A549 (cell line): Measurements from ENCODE around the gene TMPRSS5. TPM values are rescaled to one million over a fixed set of nuclear protein-coding genes. Genes with fewer than 3 reads are reported as not detected.
"Not testable (repeated sequence)": the region's sequence is repeated elsewhere in the genome, so short reads cannot be mapped to it uniquely, and the experiment has no call there.

ENCODE experiments used
- ATAC-seq, 2 experiments: fragments of 200-7000 bp in 1 of 2; fragments of >200 bp in 1 of 2; cut with Nextera tagmentation in 1 of 2; cut with Tn5 transposase in 1 of 2; 3 replicates each; pipeline versions ENCODE4 v1.8.0 to v1.9.1; 2018 to 2020; ENCODE audit warnings: mild to moderate bottlenecking in 1 of 2, moderate library complexity in 1 of 2
- CTCF ChIA-PET: fragments of 300-600 bp; sonication (Branson Sonifier 250); formaldehyde crosslinking; extraction: SDS; loops from one replicate; lab custom pipeline; 2021; ENCODE audit warnings: antibody characterized with exemption, inconsistent platforms; lab: Yijun Ruan, JAX
- POLR2A ChIA-PET: fragments of 350-600 bp; formaldehyde crosslinking; extraction: SDS; loops from one replicate; lab custom pipeline; 2021; ENCODE audit warnings: antibody characterized with exemption, inconsistent platforms; lab: Yijun Ruan, JAX
- DNase-seq, 2 experiments: peaks; one replicate each; pipeline versions ENCODE4 v3.0.0 to v3.0.0-alpha.2; 2011 to 2016; ENCODE audit warnings: low read depth in 1 of 2, low spot score in 1 of 2
- FAIRE-seq: peaks from 2 replicates; lab custom pipeline; 2011; peaks lifted over from hg19 to GRCh38; lab: Jason Lieb, UNC
- H3K27ac ChIP-seq, 2 experiments: fragments of >200 bp; sonication (Bioruptor Twin); formaldehyde crosslinking; 3 replicates each; pipeline ENCODE4 v1.5.1; 2016 to 2017
- H3K4me1 ChIP-seq: fragments of >200 bp; sonication (Bioruptor Twin); formaldehyde crosslinking; 3 replicates; pipeline ENCODE4 v1.6.1; 2016
- H3K4me2 ChIP-seq: fragments of >200 bp; sonication (Bioruptor Twin); formaldehyde crosslinking; 3 replicates; pipeline ENCODE4 v1.6.1; 2016
- H3K4me3 ChIP-seq: fragments of >200 bp; sonication (Bioruptor Twin); formaldehyde crosslinking; 3 replicates; pipeline ENCODE4 v1.5.1; 2016
- H3K9me3 ChIP-seq: fragments of >200 bp; sonication (Bioruptor Twin); formaldehyde crosslinking; 3 replicates; pipeline ENCODE4 v1.6.1; 2016
- CBX2 ChIP-seq: fragments of 200-600 bp; sonication (generic); IDR thresholded peaks from 2 replicates; pipeline ENCODE4 v1.6.1; 2016; ENCODE audit warnings: low read depth, mild to moderate bottlenecking, borderline replicate concordance
- CHD4 ChIP-seq: fragments of 200-600 bp; sonication (generic); IDR thresholded peaks from 2 replicates; pipeline ENCODE4 v1.6.1; 2016; ENCODE audit warnings: antibody characterized with exemption, mild to moderate bottlenecking, borderline replicate concordance
- EP300 ChIP-seq, 2 experiments: fragments of >200 bp; sonication (Bioruptor Twin); formaldehyde crosslinking; IDR thresholded peaks; 2 replicates in 1 of 2; 3 replicates in 1 of 2; pipeline ENCODE4 v1.6.1; 2016 to 2017
- ESRRA ChIP-seq: fragments of 150-350 bp; IDR thresholded peaks from 2 replicates; pipeline ENCODE4 v1.6.1; 2014; ENCODE audit warnings: mild to moderate bottlenecking, low read length, borderline replicate concordance
- GATA3 ChIP-seq: IDR thresholded peaks from 2 replicates; pipeline ENCODE4 v1.6.1; 2012; ENCODE audit warnings: borderline replicate concordance
- HEYL ChIP-seq: fragments of 250-450 bp; sonication (Bioruptor Pico); IDR thresholded peaks from 2 replicates; pipeline ENCODE4 v1.8.0; 2021; ENCODE audit warnings: mild to moderate bottlenecking, moderate library complexity
- HOXB13 ChIP-seq: fragments of 250-450 bp; sonication (Bioruptor Pico); IDR thresholded peaks from 2 replicates; pipeline ENCODE4 v1.5.0; 2020; ENCODE audit warnings: low read depth, mild to moderate bottlenecking, moderate library complexity
- HOXB5 ChIP-seq: fragments of 250-450 bp; sonication (Bioruptor Pico); IDR thresholded peaks from 2 replicates; pipeline ENCODE4 v1.5.0; 2020; ENCODE audit warnings: mild to moderate bottlenecking, moderate library complexity
- MAFK ChIP-seq: fragments of 450-650 bp; IDR thresholded peaks from 2 replicates; pipeline ENCODE4 v1.6.1; 2014; ENCODE audit not compliant: partially characterized antibody
- NPAS2 ChIP-seq: fragments of 250-450 bp; sonication (Bioruptor Pico); IDR thresholded peaks from 2 replicates; pipeline ENCODE4 v1.8.0; 2022; ENCODE audit warnings: mild to moderate bottlenecking, moderate library complexity, borderline replicate concordance
- POLR2AphosphoS2 ChIP-seq: conservative IDR thresholded peaks from 2 replicates; pipeline ENCODE4 v1.6.1; 2012; ENCODE audit warnings: low read length, improper control_type of control experiment, inconsistent platforms
- ZFP36 ChIP-seq: fragments of 450-650 bp; IDR thresholded peaks from 2 replicates; pipeline ENCODE4 v1.6.1; 2014; ENCODE audit warnings: borderline replicate concordance; ENCODE audit not compliant: partially characterized antibody
- ZSCAN20 ChIP-seq: fragments of 250-450 bp; sonication (Bioruptor Pico); IDR thresholded peaks from 2 replicates; pipeline ENCODE4 v1.8.0; 2022; ENCODE audit warnings: mild to moderate bottlenecking, moderate library complexity
- WGBS: methylation state at CpG from one replicate; pipeline ENCODE4 v1.1.6; 2017; ENCODE audit errors: missing lambda C conversion rate; 5-methylcytosine and 5-hydroxymethylcytosine counted together
- polyA plus RNA-seq, 4 experiments: library from polyadenylated mRNA; depleted of rRNA in 3 of 4; stranded (reverse); fragments of >200 nt; fragmentation: RNase III in 1 of 4; extraction: RNeasy Plus Mini Kit Qiagen cat#74134 plus additional on column Dnase treatment in 1 of 4; gene quantifications; 2 replicates in 3 of 4; 3 replicates in 1 of 4; pipeline ENCODE4 v1.2.3, GENCODE V29; 2011 to 2017
- TF ChIP-seq, protein P1 (sequence below): IDR thresholded peaks from 2 replicates; pipeline ENCODE4 v1.6.1; 2012
- TF ChIP-seq, protein P2 (sequence below): fragments of >200 bp; sonication (Bioruptor Twin); formaldehyde crosslinking; IDR thresholded peaks from 3 replicates; pipeline ENCODE4 v1.6.1; 2016
- TF ChIP-seq, protein P3 (sequence below): fragments of 150-350 bp; IDR thresholded peaks from 2 replicates; pipeline ENCODE4 v1.6.1; 2014; ENCODE audit warnings: low read depth, mild to moderate bottlenecking, low read length
- TF ChIP-seq, protein P4 (sequence below): fragments of >200 bp; sonication (Bioruptor Twin); formaldehyde crosslinking; IDR thresholded peaks from 3 replicates; pipeline ENCODE4 v1.5.1; 2016

TMPRSS5 gene
- polyA plus RNA-seq, 2 of the 4 experiments (the other 2 are of a cell fraction) = 0.12 TPM

DNA sequence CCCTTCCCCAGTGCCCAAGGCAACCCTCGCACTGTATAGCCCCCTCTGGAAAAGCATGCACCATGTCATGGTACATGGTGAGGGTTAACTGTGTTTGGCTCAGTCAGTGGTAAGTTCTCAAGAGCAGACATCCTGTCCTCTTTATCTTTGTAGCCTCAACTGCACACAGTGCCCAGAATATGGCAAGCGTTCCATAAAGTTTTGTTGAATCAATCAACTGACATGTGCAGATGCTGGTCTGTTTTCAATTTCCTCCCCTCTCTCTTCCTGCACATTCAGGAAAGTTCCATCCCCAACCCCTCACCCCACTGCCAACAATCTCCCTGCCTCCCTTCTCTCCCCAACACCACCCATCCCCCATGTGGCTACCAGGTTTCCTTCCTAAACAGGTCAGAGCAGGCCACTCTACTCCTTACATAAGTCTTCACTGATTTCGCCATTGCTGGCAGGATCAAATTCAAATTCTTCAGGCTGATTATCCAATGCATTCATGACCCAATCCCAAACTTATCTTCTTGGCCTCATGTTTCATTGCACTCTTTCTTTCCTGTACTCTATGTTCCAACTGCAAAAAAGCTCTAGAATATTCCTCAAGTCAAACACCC lies 15.5 kb upstream of the TMPRSS5 start:
- Histone ChIP-seq H3K4me3 (no peak overlapping the region), H3K9me3 (no peaks in the 10 kb centered on the region), H3K27ac (no peak overlapping the region), H3K4me1 (no peaks in the 10 kb centered on the region)
- POLR2A ChIA-PET = no interaction called here
- no peak for FAIRE-seq
- CTCF ChIA-PET = interaction anchor here (0.8 to 1.5 kb wide), 2 partner anchors 9 kb away, joined by 3 to 6 read pairs; no protein-coding TSS in a partner anchor
- no peak for TF ChIP-seq GATA3
- no peak for TF ChIP-seq ZSCAN20
- no peak for TF ChIP-seq NPAS2 (CRISPR knock-in tag)
- no peak for TF ChIP-seq CHD4
- TF ChIP-seq, protein P1, sequence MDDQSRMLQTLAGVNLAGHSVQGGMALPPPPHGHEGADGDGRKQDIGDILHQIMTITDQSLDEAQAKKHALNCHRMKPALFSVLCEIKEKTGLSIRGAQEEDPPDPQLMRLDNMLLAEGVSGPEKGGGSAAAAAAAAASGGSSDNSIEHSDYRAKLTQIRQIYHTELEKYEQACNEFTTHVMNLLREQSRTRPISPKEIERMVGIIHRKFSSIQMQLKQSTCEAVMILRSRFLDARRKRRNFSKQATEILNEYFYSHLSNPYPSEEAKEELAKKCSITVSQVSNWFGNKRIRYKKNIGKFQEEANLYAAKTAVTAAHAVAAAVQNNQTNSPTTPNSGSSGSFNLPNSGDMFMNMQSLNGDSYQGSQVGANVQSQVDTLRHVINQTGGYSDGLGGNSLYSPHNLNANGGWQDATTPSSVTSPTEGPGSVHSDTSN = no peak
- TF ChIP-seq EP300 (IDR thresholded peaks at IDR 0.05) = no peak
- TF ChIP-seq CBX2 = no peak
- no peak for TF ChIP-seq ZFP36
- TF ChIP-seq, protein P2, sequence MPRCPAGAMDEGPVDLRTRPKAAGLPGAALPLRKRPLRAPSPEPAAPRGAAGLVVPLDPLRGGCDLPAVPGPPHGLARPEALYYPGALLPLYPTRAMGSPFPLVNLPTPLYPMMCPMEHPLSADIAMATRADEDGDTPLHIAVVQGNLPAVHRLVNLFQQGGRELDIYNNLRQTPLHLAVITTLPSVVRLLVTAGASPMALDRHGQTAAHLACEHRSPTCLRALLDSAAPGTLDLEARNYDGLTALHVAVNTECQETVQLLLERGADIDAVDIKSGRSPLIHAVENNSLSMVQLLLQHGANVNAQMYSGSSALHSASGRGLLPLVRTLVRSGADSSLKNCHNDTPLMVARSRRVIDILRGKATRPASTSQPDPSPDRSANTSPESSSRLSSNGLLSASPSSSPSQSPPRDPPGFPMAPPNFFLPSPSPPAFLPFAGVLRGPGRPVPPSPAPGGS = no peak
- no peak for TF ChIP-seq HOXB13 (CRISPR knock-in tag)
- TF ChIP-seq, protein P3, sequence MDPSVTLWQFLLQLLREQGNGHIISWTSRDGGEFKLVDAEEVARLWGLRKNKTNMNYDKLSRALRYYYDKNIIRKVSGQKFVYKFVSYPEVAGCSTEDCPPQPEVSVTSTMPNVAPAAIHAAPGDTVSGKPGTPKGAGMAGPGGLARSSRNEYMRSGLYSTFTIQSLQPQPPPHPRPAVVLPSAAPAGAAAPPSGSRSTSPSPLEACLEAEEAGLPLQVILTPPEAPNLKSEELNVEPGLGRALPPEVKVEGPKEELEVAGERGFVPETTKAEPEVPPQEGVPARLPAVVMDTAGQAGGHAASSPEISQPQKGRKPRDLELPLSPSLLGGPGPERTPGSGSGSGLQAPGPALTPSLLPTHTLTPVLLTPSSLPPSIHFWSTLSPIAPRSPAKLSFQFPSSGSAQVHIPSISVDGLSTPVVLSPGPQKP = no peak
- TF ChIP-seq, protein P4, sequence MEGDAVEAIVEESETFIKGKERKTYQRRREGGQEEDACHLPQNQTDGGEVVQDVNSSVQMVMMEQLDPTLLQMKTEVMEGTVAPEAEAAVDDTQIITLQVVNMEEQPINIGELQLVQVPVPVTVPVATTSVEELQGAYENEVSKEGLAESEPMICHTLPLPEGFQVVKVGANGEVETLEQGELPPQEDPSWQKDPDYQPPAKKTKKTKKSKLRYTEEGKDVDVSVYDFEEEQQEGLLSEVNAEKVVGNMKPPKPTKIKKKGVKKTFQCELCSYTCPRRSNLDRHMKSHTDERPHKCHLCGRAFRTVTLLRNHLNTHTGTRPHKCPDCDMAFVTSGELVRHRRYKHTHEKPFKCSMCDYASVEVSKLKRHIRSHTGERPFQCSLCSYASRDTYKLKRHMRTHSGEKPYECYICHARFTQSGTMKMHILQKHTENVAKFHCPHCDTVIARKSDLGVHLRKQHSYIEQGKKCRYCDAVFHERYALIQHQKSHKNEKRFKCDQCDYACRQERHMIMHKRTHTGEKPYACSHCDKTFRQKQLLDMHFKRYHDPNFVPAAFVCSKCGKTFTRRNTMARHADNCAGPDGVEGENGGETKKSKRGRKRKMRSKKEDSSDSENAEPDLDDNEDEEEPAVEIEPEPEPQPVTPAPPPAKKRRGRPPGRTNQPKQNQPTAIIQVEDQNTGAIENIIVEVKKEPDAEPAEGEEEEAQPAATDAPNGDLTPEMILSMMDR = no peak
- TF ChIP-seq HEYL (CRISPR knock-in tag) = no peak
- no peak for TF ChIP-seq HOXB5
- no peak for TF ChIP-seq POLR2AphosphoS2
- no peak for TF ChIP-seq ESRRA
- TF ChIP-seq MAFK = no peak
- TF ChIP-seq, all 56 proteins: peak for 0
- ATAC-seq (no peak), DNase-seq (no peak)
- WGBS = 95% methylated on average over 3 of the region's 3 CpGs
- no peak overlapping the region for H3K4me2 ChIP-seq

DNA sequence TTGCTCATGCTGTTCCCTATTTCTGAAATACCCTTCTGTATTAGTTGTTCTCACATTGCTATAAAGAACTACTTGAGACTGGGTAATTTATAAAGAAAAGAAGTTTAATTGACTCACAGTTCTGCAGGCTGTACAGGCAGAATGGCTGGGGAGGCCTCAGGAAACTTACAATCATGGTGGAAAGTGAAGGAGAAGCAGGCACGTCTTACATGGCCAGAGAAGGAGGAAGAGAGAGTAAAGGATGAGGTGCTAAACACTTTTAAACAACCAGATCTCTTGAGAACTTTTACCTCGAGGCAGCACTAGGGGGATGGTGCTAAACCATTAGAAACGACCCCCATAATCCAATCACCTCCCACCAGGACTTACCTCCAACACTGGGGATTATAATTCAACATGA lies 14.4 kb upstream of the TMPRSS5 start:
- H3K4me2 ChIP-seq, H3K4me1 ChIP-seq, FAIRE-seq, DNase-seq, ATAC-seq, POLR2A ChIA-PET, H3K9me3 ChIP-seq, H3K27ac ChIP-seq, H3K4me3 ChIP-seq: not testable (repeated sequence)
- CTCF ChIA-PET = interaction anchor here (0.8 kb wide), 1 partner anchor 10 kb away, joined by 3 read pairs; no protein-coding TSS in a partner anchor
- 5% methylated on average over 3 of the region's 3 CpGs for WGBS
